GM12873 (cell line): ENCODE data around the gene SETDB2.

Experiments used
- TF ChIP-seq, protein P1 (sequence below): IDR thresholded peaks from 2 replicates; pipeline ENCODE4 v1.5.1; 2012; ENCODE audit warnings: low read depth, mild to moderate bottlenecking, moderate library complexity, low read length, control low read depth; ENCODE audit not compliant: insufficient read depth; ENCODE audit errors: missing control alignments

Gene SETDB2

DNA sequence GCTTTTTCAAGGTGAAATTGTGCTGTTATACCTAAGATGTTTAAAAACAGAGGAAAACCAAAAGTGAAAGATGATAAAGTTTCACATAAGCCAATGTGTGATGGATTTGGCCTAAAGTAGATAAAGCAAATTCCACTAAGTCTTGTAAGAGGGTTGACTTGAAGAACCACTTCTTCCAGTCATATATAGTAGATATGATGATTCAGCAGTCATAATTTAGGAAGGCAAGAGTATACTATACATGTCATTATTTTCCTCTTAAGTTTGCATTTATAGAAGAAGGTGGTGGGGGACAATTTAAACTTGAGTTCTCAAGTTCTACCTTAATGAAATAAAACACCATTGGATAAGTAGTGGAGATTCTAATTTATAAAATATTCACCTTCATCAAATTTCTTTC lies 88.9 kb downstream of the SETDB2 start:
- TF ChIP-seq, protein P1, sequence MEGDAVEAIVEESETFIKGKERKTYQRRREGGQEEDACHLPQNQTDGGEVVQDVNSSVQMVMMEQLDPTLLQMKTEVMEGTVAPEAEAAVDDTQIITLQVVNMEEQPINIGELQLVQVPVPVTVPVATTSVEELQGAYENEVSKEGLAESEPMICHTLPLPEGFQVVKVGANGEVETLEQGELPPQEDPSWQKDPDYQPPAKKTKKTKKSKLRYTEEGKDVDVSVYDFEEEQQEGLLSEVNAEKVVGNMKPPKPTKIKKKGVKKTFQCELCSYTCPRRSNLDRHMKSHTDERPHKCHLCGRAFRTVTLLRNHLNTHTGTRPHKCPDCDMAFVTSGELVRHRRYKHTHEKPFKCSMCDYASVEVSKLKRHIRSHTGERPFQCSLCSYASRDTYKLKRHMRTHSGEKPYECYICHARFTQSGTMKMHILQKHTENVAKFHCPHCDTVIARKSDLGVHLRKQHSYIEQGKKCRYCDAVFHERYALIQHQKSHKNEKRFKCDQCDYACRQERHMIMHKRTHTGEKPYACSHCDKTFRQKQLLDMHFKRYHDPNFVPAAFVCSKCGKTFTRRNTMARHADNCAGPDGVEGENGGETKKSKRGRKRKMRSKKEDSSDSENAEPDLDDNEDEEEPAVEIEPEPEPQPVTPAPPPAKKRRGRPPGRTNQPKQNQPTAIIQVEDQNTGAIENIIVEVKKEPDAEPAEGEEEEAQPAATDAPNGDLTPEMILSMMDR: no peak

DNA sequence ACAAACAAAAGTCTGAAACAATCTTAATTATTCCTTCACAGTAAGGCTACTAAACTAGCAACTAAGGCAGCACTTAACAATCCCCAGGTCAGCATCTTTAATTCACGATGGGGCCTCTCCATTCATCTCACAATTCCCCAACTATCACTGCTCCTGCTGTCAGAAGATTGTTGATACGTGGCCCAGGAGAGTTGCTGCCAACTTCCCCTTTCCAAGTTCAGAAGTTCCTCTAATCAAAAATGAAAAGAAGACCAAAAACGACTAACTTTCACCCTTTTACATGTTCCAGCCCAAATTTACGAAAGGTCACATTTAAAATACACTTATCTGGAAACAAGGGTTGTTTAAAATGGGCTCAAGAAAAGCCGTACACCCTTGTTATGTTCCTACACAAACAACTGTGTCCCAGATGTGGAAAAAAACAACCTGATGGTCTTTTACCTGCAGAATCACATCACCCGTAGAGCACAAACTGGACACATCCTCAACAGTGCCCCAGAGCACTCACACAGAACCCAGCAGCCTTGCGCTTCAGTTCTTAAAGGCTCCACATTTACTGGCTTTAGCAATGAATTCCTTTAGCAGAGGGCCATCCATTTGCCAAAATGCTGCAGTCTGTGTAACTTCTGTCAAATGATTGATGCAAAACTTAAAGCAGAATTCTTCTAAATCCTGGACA lies 89.7 kb downstream of the SETDB2 start:
- TF ChIP-seq, protein P1: no peak

DNA sequence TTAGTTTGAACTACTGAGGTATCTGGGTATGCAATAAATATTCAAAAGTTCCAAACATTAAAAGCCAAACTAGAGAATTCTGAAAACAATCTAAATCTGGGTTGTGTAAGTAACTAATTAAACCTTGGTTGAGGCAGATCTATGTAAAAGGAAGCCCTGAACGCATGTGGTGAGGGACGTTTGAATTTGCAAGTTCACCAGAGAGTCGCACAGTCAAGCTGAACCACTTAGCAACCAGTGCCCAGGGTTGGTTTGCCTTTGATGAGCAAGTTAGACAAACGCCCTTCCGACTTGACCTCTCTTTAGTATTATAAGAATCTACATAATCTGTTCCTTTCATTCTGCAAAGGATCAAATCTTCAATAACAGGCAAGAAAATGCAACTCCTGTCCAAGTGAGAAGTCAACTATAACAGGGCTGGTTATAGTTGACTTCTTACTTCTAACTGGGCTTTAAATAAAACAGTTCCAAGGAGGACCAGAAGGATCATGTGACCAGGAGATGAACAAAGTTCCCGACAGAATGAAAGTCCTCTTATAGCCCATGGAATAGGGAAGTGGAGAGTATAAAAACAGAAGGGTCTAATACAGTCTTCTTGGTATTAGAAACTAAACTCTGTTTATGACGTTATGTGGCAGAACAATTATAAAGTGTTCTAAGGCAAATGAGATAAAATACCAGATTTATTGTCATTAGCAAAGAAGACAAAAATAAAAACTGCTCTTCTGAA lies 92.2 kb downstream of the SETDB2 start:
- TF ChIP-seq, protein P1: no peak

DNA sequence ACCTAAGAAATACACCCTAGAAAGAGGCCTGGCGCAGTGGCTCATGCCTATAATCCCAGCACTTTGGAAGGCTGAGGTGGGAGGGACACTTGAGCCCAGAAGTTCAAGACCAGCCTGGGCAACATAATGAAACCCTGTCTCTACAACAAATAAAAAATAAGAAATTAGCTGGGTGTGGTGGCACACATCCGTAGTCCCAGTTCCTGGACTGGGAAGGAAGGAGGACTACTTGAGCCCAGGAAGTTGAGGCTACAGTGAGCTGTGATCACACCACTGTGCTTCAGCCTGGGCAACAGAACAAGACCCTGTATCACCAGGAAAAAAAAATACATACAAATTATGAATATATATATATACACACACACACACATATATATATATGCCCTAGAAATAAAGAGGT lies 94.3 kb downstream of the SETDB2 start:
- TF ChIP-seq, protein P1: no peak

DNA sequence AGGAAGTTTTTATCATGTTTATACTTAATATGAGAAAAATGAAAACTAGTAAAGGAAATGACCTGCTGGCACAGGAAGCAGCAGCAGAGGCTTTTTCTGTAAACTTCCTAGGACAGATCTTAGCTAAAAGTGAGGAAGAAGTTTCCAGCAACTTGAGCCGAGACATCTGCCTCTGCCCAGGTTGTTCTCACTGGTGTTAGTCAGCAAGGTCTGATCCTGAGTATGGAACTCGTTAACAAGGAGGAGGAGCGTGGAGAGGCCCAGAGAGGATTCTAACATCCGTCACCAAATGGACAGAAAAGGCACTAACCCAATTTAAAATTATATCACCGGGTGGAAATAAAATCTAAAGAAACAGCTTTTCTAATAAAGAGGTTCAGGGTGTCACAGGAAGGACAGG lies 95.2 kb downstream of the SETDB2 start:
- TF ChIP-seq, protein P1: no peak

DNA sequence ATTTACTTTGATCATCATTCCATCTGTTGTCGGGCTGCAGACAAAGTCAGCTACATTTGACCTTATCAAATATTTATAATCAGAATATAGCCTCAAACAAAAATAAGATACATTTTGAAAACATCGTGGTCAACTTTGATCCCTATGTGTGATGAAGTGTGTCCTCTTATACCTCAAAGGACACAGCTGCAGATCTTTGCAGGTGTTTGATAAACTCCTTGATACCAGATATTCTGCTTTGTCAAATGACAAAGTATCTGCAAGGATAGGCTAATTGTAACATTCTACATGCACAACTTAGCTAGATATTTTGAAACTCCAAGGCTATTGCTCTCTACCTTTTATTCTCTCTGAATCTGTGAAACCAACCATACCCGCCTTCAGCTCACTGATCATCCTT lies 95.7 kb downstream of the SETDB2 start:
- TF ChIP-seq, protein P1: no peak

DNA sequence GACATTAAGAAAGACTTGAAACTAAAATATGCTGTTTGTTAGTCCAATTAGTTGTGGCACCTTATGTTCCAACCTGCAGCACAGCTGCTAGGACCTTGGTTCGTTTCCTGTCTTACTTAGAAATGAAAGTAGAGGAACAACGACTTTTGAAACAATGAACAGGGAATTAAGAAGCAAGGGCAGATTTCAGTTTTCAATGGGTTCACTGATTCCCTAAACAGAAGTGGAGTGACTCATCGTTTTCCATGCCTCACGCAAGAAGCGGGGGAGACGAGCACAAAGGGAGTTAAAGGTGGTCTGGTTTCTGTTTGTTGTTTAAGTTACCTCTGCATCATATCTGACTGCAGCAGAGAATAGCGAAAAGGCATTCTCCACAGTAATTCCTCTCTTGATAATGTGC lies 96.5 kb downstream of the SETDB2 start:
- TF ChIP-seq, protein P1: no peak
